Measurements from ENCODE around the gene ADGRV1. TPM values are rescaled to one million over a fixed set of nuclear protein-coding genes. Genes with fewer than 3 reads are reported as not detected.
A peak's percentile ranks its signal among the peaks of the same experiment; 100 is the strongest.

Gene ADGRV1
- total and polyA plus RNA-seq, 2 donors (not counting 3 experiments of a cell fraction or from before 2014, with no cell fraction given) = 0.11 to 0.55 TPM

GRCh38 chr5:90997082-90997481 lies 438.5 kb downstream of the ADGRV1 start:
- no peak overlapping the region for H3K27ac ChIP-seq (ENCODE audit: insufficient read depth, low read depth, low read length)
- no TSS peak for BruUV-seq (replicated peaks)
- no peaks in the 10 kb centered on the region for H3K79me2 ChIP-seq (ENCODE audit: control insufficient read depth, insufficient read depth, low read length)
- H3K36me3 ChIP-seq (ENCODE audit: control insufficient read depth in 2 of 2, extremely low read depth in 1 of 2, insufficient read depth in 2 of 2, low read length in 2 of 2) = no peaks in the 10 kb centered on the region
- H2AFZ ChIP-seq (ENCODE audit: low read depth, low read length) = no peak overlapping the region
- H3K9me1 ChIP-seq (replicated peaks; ENCODE audit: control insufficient read depth, extremely low read depth, insufficient read depth, low read length) = no peaks in the 10 kb centered on the region
- no peaks in the 10 kb centered on the region for H4K20me1 ChIP-seq (replicated peaks; ENCODE audit: control insufficient read depth, extremely low read depth, insufficient read depth, low read length)
- no peak overlapping the region for H3K4me3 ChIP-seq (replicated peaks in 1 of 3; ENCODE audit: insufficient read depth in 1 of 3, low read depth in 1 of 3, low read length in 3 of 3)
- ChIA-PET CTCF (no interaction called here), POLR2A (no interaction called here)
- DNase-seq (ENCODE audit: low read depth, low spot score) (no peak), FAIRE-seq (no peak)
- H3K4me1 ChIP-seq (ENCODE audit: control insufficient read depth, extremely low read depth, insufficient read depth, low read length) = no peaks in the 10 kb centered on the region
- H3K4me2 ChIP-seq (ENCODE audit: insufficient read depth, low read length) = no peak overlapping the region
- H3K9ac ChIP-seq (replicated peaks; ENCODE audit: extremely low read depth, insufficient read depth, low read length) = no peak overlapping the region
- TF ChIP-seq FOS (IDR thresholded peaks at IDR 0.05; ENCODE audit: borderline replicate concordance, insufficient read depth, low read length) (no peak), MYC (IDR thresholded peaks at IDR 0.05; ENCODE audit: low read depth, low read length) (no peak), JUN (IDR thresholded peaks at IDR 0.05; ENCODE audit: borderline replicate concordance, insufficient read depth, insufficient read length, low read depth) (no peak)
- dilution Hi-C loops (cut with MboI; ENCODE audit: extremely low pct_ligation_motif_present, low sequenced_read_pairs) (no loop called here), intact Hi-C loops (cut with micrococcal nuclease) (no loop called here)
- no peaks in the 10 kb centered on the region for H3K9me3 ChIP-seq (replicated peaks; ENCODE audit: control insufficient read depth, insufficient read depth, low read length)
- H3K27me3 ChIP-seq (ENCODE audit: control insufficient read depth in 2 of 2, insufficient read depth in 2 of 2, low read length in 2 of 2) = no peaks in the 10 kb centered on the region

- no peaks in the 10 kb centered on the region for H3K9me3 ChIP-seq (replicated peaks; ENCODE audit: control insufficient read depth, insufficient read depth, low read length)
- no peaks in the 10 kb centered on the region for H3K79me2 ChIP-seq (ENCODE audit: control insufficient read depth, insufficient read depth, low read length)
- intact Hi-C loops (cut with micrococcal nuclease) (no loop called here), dilution Hi-C loops (cut with MboI; ENCODE audit: extremely low pct_ligation_motif_present, low sequenced_read_pairs) (no loop called here)
- DNase-seq (ENCODE audit: low read depth, low spot score) (no peak), FAIRE-seq (peak; percentile 31)
- H3K36me3 ChIP-seq (ENCODE audit: control insufficient read depth in 2 of 2, extremely low read depth in 1 of 2, insufficient read depth in 2 of 2, low read length in 2 of 2) = no peaks in the 10 kb centered on the region
- no peaks in the 10 kb centered on the region for H3K27me3 ChIP-seq (ENCODE audit: control insufficient read depth in 2 of 2, insufficient read depth in 2 of 2, low read length in 2 of 2)
- TF ChIP-seq FOS (IDR thresholded peaks at IDR 0.05; ENCODE audit: borderline replicate concordance, insufficient read depth, low read length) = no peak
- H3K9ac ChIP-seq (replicated peaks; ENCODE audit: extremely low read depth, insufficient read depth, low read length) = no peak overlapping the region
- no peaks in the 10 kb centered on the region for H4K20me1 ChIP-seq (replicated peaks; ENCODE audit: control insufficient read depth, extremely low read depth, insufficient read depth, low read length)
- POLR2A ChIA-PET = no interaction called here
- H3K9me1 ChIP-seq (replicated peaks; ENCODE audit: control insufficient read depth, extremely low read depth, insufficient read depth, low read length) = no peaks in the 10 kb centered on the region
- no peaks in the 10 kb centered on the region for H3K4me1 ChIP-seq (ENCODE audit: control insufficient read depth, extremely low read depth, insufficient read depth, low read length)
- no TSS peak for BruUV-seq (replicated peaks)
- H3K4me2 ChIP-seq (ENCODE audit: insufficient read depth, low read length) = no peak overlapping the region
- no peak overlapping the region for H3K27ac ChIP-seq (ENCODE audit: insufficient read depth, low read depth, low read length)
- H2AFZ ChIP-seq (ENCODE audit: low read depth, low read length) = no peak overlapping the region
- CTCF ChIA-PET = interaction anchor here (1.2 to 1.5 kb wide), 2 partner anchors 13 to 69 kb away, joined by 5 read pairs; no protein-coding TSS in a partner anchor
- H3K4me3 ChIP-seq (replicated peaks in 1 of 3; ENCODE audit: insufficient read depth in 1 of 3, low read depth in 1 of 3, low read length in 3 of 3) = no peak overlapping the region
Measured at GRCh38 chr5:91000743-91001142, 442.1 kb downstream of the ADGRV1 start.
